WTC11 (cell line): Measurements from ENCODE around the gene PPP1R15B.

ENCODE experiments used
- E2F1 ChIP-seq: sonication (generic); formaldehyde crosslinking; IDR thresholded peaks from 2 replicates; pipeline ENCODE4 v1.8.0; 2022; ENCODE audit warnings: mild to moderate bottlenecking, missing genetic modification reagents
- ELF4 ChIP-seq: sonication (generic); formaldehyde crosslinking; IDR thresholded peaks from 2 replicates; pipeline ENCODE4 v1.8.1; 2022; ENCODE audit warnings: low read depth, mild to moderate bottlenecking, moderate library complexity, missing genetic modification reagents
- ERG ChIP-seq: fragments of 250-450 bp; sonication (Bioruptor Pico); IDR thresholded peaks from 2 replicates; pipeline ENCODE4 v1.8.0; 2021; ENCODE audit warnings: mild to moderate bottlenecking
- ESRRA ChIP-seq: sonication (generic); formaldehyde crosslinking; IDR thresholded peaks from 2 replicates; pipeline ENCODE4 v1.8.1; 2022; ENCODE audit warnings: mild to moderate bottlenecking, missing genetic modification reagents, borderline replicate concordance
- NR2C2 ChIP-seq: sonication (generic); formaldehyde crosslinking; IDR thresholded peaks from 2 replicates; pipeline ENCODE4 v1.8.0; 2022; ENCODE audit warnings: mild to moderate bottlenecking, missing genetic modification reagents
- RELA ChIP-seq: sonication (generic); formaldehyde crosslinking; IDR thresholded peaks from 2 replicates; pipeline ENCODE4 v1.8.1; 2022; ENCODE audit warnings: missing genetic modification reagents, mild to moderate bottlenecking, borderline replicate concordance
- ZNF396 ChIP-seq: fragments of 250-450 bp; sonication (Bioruptor Pico); IDR thresholded peaks from 2 replicates; pipeline ENCODE4 v1.8.0; 2021; ENCODE audit warnings: mild to moderate bottlenecking, moderate library complexity, borderline replicate concordance
- ZNF512 ChIP-seq: sonication (generic); formaldehyde crosslinking; IDR thresholded peaks from 2 replicates; pipeline ENCODE4 v1.8.1; 2022; ENCODE audit warnings: missing genetic modification reagents, borderline replicate concordance
- TF ChIP-seq, protein P1 (sequence below): fragments of 200-600 bp; IDR thresholded peaks from 2 replicates; pipeline ENCODE4 v1.8.0; 2022; ENCODE audit warnings: antibody characterized with exemption

GRCh38 chr1:204362984-204363334 lies 48.7 kb downstream of the PPP1R15B start:
- TF ChIP-seq ZNF512 (CRISPR knock-in tag) (no peak), ESRRA (no peak), ZNF396 (CRISPR knock-in tag) (no peak), NR2C2 (CRISPR knock-in tag) (no peak), ELF4 (CRISPR knock-in tag) (no peak), RELA (CRISPR knock-in tag) (peak; percentile 79; the same call in 1 of the 2 replicates), ERG (CRISPR knock-in tag) (no peak), E2F1 (CRISPR knock-in tag) (no peak)
- TF ChIP-seq, protein P1, sequence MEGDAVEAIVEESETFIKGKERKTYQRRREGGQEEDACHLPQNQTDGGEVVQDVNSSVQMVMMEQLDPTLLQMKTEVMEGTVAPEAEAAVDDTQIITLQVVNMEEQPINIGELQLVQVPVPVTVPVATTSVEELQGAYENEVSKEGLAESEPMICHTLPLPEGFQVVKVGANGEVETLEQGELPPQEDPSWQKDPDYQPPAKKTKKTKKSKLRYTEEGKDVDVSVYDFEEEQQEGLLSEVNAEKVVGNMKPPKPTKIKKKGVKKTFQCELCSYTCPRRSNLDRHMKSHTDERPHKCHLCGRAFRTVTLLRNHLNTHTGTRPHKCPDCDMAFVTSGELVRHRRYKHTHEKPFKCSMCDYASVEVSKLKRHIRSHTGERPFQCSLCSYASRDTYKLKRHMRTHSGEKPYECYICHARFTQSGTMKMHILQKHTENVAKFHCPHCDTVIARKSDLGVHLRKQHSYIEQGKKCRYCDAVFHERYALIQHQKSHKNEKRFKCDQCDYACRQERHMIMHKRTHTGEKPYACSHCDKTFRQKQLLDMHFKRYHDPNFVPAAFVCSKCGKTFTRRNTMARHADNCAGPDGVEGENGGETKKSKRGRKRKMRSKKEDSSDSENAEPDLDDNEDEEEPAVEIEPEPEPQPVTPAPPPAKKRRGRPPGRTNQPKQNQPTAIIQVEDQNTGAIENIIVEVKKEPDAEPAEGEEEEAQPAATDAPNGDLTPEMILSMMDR: no peak
